Type B pancreatic cell (in vitro differentiated cells): ENCODE data around the gene FGF7. TPM values are rescaled to one million over a fixed set of nuclear protein-coding genes. Genes with fewer than 3 reads are reported as not detected.
A peak's percentile ranks its signal among the peaks of the same experiment; 100 is the strongest.

ENCODE experiments used
- DNase-seq: peaks from one replicate; pipeline ENCODE4 v3.0.0; 2021; ENCODE audit warnings: mixed read lengths; ENCODE audit not compliant: unreplicated experiment; ENCODE audit errors: extremely low spot score
- H3K27ac Mint-ChIP-seq: 2 replicates; pipeline ENCODE4 v1.8.0; 2021; ENCODE audit warnings: mild to moderate bottlenecking, mixed read lengths
- H3K27me3 Mint-ChIP-seq: 2 replicates; pipeline ENCODE4 v1.8.0; 2021; ENCODE audit warnings: mixed read lengths
- H3K36me3 Mint-ChIP-seq: 2 replicates; pipeline ENCODE4 v1.8.0; 2021; ENCODE audit warnings: mixed read lengths
- H3K4me1 Mint-ChIP-seq: one replicate; pipeline ENCODE4 v1.8.0; 2021; ENCODE audit warnings: mixed read lengths; ENCODE audit not compliant: unreplicated experiment
- H3K4me3 Mint-ChIP-seq: 2 replicates; pipeline ENCODE4 v1.8.0; 2021; ENCODE audit warnings: mild to moderate bottlenecking, mixed read lengths
- H3K9me3 Mint-ChIP-seq: 2 replicates; pipeline ENCODE4 v1.8.0; 2021; ENCODE audit warnings: mixed read lengths
- long read RNA-seq: library from polyadenylated mRNA; unstranded; transcript quantifications from one replicate; pipeline ENCODE4 v2.0.0, GENCODE V29; 2020
- total RNA-seq: library from RNA; stranded (reverse); gene quantifications from 2 replicates; pipeline ENCODE4 v1.2.1, GENCODE V29; 2021; ENCODE audit warnings: low replicate concordance
- TF ChIP-seq, protein P1 (sequence below): fragments of 200-600 bp; sonication (generic); conservative IDR thresholded peaks from 2 replicates; pipeline ENCODE4 v1.5.0; 2021; ENCODE audit warnings: antibody characterized with exemption, mild to moderate bottlenecking

Gene FGF7
- 3.0 and 7.8 TPM in 2 replicates for total RNA-seq
- long read RNA-seq, full-length matches to known transcripts, result 15 of 20 reads
- long read RNA-seq, partial matches to known transcripts, result 4 of 20 reads
- long read RNA-seq, other reads (novel, unspliced or antisense), result 1 of 20 reads

- no peak within 1 kb of the TSS for H3K27ac Mint-ChIP-seq
These were observed at the start of gene FGF7 for GRCh38 chr15:49423021-49423420. Gene FGF7, plus strand, starts transcription at chr15:49423242. Its CDS starts 1,056 bp downstream, at chr15:49424298.

GRCh38 chr15:49379996-49380395, 43.0 kb upstream of the FGF7 start:
- TF ChIP-seq, protein P1, sequence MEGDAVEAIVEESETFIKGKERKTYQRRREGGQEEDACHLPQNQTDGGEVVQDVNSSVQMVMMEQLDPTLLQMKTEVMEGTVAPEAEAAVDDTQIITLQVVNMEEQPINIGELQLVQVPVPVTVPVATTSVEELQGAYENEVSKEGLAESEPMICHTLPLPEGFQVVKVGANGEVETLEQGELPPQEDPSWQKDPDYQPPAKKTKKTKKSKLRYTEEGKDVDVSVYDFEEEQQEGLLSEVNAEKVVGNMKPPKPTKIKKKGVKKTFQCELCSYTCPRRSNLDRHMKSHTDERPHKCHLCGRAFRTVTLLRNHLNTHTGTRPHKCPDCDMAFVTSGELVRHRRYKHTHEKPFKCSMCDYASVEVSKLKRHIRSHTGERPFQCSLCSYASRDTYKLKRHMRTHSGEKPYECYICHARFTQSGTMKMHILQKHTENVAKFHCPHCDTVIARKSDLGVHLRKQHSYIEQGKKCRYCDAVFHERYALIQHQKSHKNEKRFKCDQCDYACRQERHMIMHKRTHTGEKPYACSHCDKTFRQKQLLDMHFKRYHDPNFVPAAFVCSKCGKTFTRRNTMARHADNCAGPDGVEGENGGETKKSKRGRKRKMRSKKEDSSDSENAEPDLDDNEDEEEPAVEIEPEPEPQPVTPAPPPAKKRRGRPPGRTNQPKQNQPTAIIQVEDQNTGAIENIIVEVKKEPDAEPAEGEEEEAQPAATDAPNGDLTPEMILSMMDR, result no peak
- Mint-ChIP-seq H3K36me3 (no peaks in the 10 kb centered on the region), H3K9me3 (no peaks in the 10 kb centered on the region), H3K27ac (no peak overlapping the region), H3K4me3 (no peak overlapping the region), H3K27me3 (no peaks in the 10 kb centered on the region), H3K4me1 (no peaks in the 10 kb centered on the region)
- DNase-seq, result no peak

More at GRCh38 chr15:49423021-49423420, at the start of gene FGF7:
- H3K4me3 Mint-ChIP-seq, result peak within 1 kb of the TSS; percentile 37
- no peaks in the 10 kb centered on the region for H3K36me3 Mint-ChIP-seq
- DNase-seq, result no peak
- H3K9me3 Mint-ChIP-seq, result peaks cover 3% of the 10 kb centered on the region
- H3K4me1 Mint-ChIP-seq, result peaks cover 3% of the 10 kb centered on the region
- TF ChIP-seq, protein P1, result no peak
- H3K27me3 Mint-ChIP-seq, result no peaks in the 10 kb centered on the region

GRCh38 chr15:49380912-49381311, 42.1 kb upstream of the FGF7 start:
- no peak overlapping the region for H3K4me3 Mint-ChIP-seq

DNA sequence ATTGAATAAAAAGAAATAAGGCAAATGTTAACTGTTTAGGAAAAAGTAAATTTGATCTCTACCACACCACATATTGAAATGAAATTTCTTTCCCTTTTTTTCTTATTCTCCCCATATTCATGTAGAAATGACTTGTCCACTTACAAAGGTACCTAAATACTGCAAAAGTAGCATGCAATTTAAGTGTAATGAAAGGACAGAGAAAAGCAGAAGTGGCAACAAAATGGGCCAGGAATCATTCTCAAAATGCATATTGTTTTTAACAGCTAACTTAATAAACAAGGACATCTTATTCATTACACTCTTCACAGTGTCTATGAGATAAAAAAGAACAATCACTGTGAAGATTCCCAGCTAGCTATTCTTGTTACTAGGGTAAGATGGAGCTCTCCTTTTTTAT, 40.6 kb upstream of the FGF7 start:
- DNase-seq, result no peak
- TF ChIP-seq, protein P1, result no peak
- no peak overlapping the region for H3K4me3 Mint-ChIP-seq
- no peaks in the 10 kb centered on the region for H3K9me3 Mint-ChIP-seq
- H3K36me3 Mint-ChIP-seq, result no peaks in the 10 kb centered on the region
- no peaks in the 10 kb centered on the region for H3K4me1 Mint-ChIP-seq
- no peak overlapping the region for H3K27ac Mint-ChIP-seq
- H3K27me3 Mint-ChIP-seq, result no peaks in the 10 kb centered on the region

More at GRCh38 chr15:49380912-49381311, 42.1 kb upstream of the FGF7 start:
- Mint-ChIP-seq H3K27me3 (no peaks in the 10 kb centered on the region), H3K9me3 (no peaks in the 10 kb centered on the region), H3K36me3 (no peaks in the 10 kb centered on the region), H3K4me1 (no peaks in the 10 kb centered on the region), H3K27ac (no peak overlapping the region)
- no peak for DNase-seq
- TF ChIP-seq, protein P1, result no peak

GRCh38 chr15:49383266-49383665, 39.8 kb upstream of the FGF7 start:
- Mint-ChIP-seq H3K9me3 (no peaks in the 10 kb centered on the region), H3K36me3 (no peaks in the 10 kb centered on the region), H3K27ac (no peak overlapping the region), H3K4me3 (no peak overlapping the region), H3K4me1 (no peaks in the 10 kb centered on the region), H3K27me3 (no peaks in the 10 kb centered on the region)
- TF ChIP-seq, protein P1, result no peak
- no peak for DNase-seq
